Activated T-helper 2 cell treated with anti-CD3 and anti-CD28 coated beads, Interferon-gamma antibody, Interleukin-2, Interleukin-4, amounts not matched to agents 10 μg/mL and 5 μg/mL and 100 μg/mL, durations not matched to agents 14 hours and 24 hours and 36 hours (primary cell): ENCODE data around the gene SYPL2. TPM values are rescaled to one million over a fixed set of nuclear protein-coding genes. Genes with fewer than 3 reads are reported as not detected.
"Not testable (repeated sequence)": the region's sequence is repeated elsewhere in the genome, so short reads cannot be mapped to it uniquely, and the experiment has no call there.

Experiments
- DNase-seq: peaks from one replicate; pipeline ENCODE4 v3.0.0; 2021; ENCODE audit warnings: low spot score
- H3K27ac Mint-ChIP-seq: one replicate; pipeline ENCODE4 v1.8.0; 2021; ENCODE audit warnings: mixed read lengths
- H3K27me3 Mint-ChIP-seq: one replicate; pipeline ENCODE4 v1.8.0; 2021; ENCODE audit warnings: low read depth, mixed read lengths
- H3K36me3 Mint-ChIP-seq: one replicate; pipeline ENCODE4 v1.8.0; 2021; ENCODE audit warnings: low read depth, mixed read lengths
- H3K4me1 Mint-ChIP-seq: one replicate; pipeline ENCODE4 v1.8.0; 2021; ENCODE audit warnings: low read depth, mixed read lengths
- H3K4me3 Mint-ChIP-seq: one replicate; pipeline ENCODE4 v1.8.0; 2021; ENCODE audit warnings: low read depth, mild to moderate bottlenecking, moderate library complexity, mixed read lengths
- H3K9me3 Mint-ChIP-seq: one replicate; pipeline ENCODE4 v1.8.0; 2021; ENCODE audit warnings: mixed read lengths
- intact Hi-C: fragments of 100-400 bp; cut with micrococcal nuclease; formaldehyde crosslinking; loops from one replicate; pipeline ENCODE4 v1.15.1; 2023
- total RNA-seq: library from RNA; stranded (reverse); gene quantifications from 2 replicates; pipeline ENCODE4 v1.2.3, GENCODE V29; 2022

SYPL2 gene
- total RNA-seq, 1 donor from 2014 or later = not detected

- DNase-seq, intact Hi-C loops, H3K4me1 Mint-ChIP-seq, H3K9me3 Mint-ChIP-seq, H3K27ac Mint-ChIP-seq, H3K4me3 Mint-ChIP-seq, H3K36me3 Mint-ChIP-seq: not testable (repeated sequence)
- peaks cover 34% of the 10 kb centered on the region for H3K27me3 Mint-ChIP-seq
Measured at GRCh38 chr1:109445949-109446695, 20.2 kb upstream of the SYPL2 start.

GRCh38 chr1:109447524-109447923 is 18.8 kb upstream of the SYPL2 start:
- no peaks in the 10 kb centered on the region for H3K36me3 Mint-ChIP-seq
- intact Hi-C loops = no loop called here
- DNase-seq = no peak
- H3K27ac Mint-ChIP-seq = no peak overlapping the region
- peaks cover 38% of the 10 kb centered on the region for H3K27me3 Mint-ChIP-seq
- no peak overlapping the region for H3K4me3 Mint-ChIP-seq
- H3K4me1 Mint-ChIP-seq = no peaks in the 10 kb centered on the region
- no peaks in the 10 kb centered on the region for H3K9me3 Mint-ChIP-seq

GRCh38 chr1:109454497-109455133 is 11.7 kb upstream of the SYPL2 start:
- Mint-ChIP-seq H3K27ac (no peak overlapping the region), H3K27me3 (peaks cover 39% of the 10 kb centered on the region), H3K9me3 (peaks cover 21% of the 10 kb centered on the region), H3K4me1 (no peaks in the 10 kb centered on the region), H3K36me3 (peaks cover 2% of the 10 kb centered on the region), H3K4me3 (no peak overlapping the region)
- DNase-seq = no peak
- intact Hi-C loops = no loop called here

- Mint-ChIP-seq H3K36me3 (peaks cover 2% of the 10 kb centered on the region), H3K9me3 (peaks cover 21% of the 10 kb centered on the region), H3K4me1 (no peaks in the 10 kb centered on the region), H3K27ac (no peak overlapping the region), H3K4me3 (no peak overlapping the region), H3K27me3 (peaks cover 42% of the 10 kb centered on the region)
- intact Hi-C loops = no loop called here
- no peak for DNase-seq
Measured at GRCh38 chr1:109457819-109458218, 8.5 kb upstream of the SYPL2 start.

- intact Hi-C loops = no loop called here
- Mint-ChIP-seq H3K27ac (no peak overlapping the region), H3K36me3 (no peaks in the 10 kb centered on the region), H3K4me3 (peak overlapping the region; percentile 55), H3K4me1 (no peaks in the 10 kb centered on the region), H3K9me3 (no peaks in the 10 kb centered on the region), H3K27me3 (peaks cover 85% of the 10 kb centered on the region)
- no peak for DNase-seq
Measured at GRCh38 chr1:109466125-109466451, 258 bp upstream of the SYPL2 start.

- Mint-ChIP-seq H3K27ac (no peak overlapping the region), H3K27me3 (peaks cover 80% of the 10 kb centered on the region), H3K36me3 (no peaks in the 10 kb centered on the region), H3K9me3 (no peaks in the 10 kb centered on the region), H3K4me3 (no peak overlapping the region), H3K4me1 (no peaks in the 10 kb centered on the region)
- DNase-seq = no peak
- intact Hi-C loops = no loop called here
Measured at GRCh38 chr1:109467301-109467777, 993 bp downstream of the SYPL2 start.

GRCh38 chr1:109468061-109468460 is 1.7 kb downstream of the SYPL2 start:
- peaks cover 74% of the 10 kb centered on the region for H3K27me3 Mint-ChIP-seq
- no peak overlapping the region for H3K27ac Mint-ChIP-seq
- no peak overlapping the region for H3K4me3 Mint-ChIP-seq
- intact Hi-C loops = no loop called here
- H3K9me3 Mint-ChIP-seq = no peaks in the 10 kb centered on the region
- H3K4me1 Mint-ChIP-seq = no peaks in the 10 kb centered on the region
- no peak for DNase-seq
- no peaks in the 10 kb centered on the region for H3K36me3 Mint-ChIP-seq

GRCh38 chr1:109468903-109469302 is 2.6 kb downstream of the SYPL2 start:
- intact Hi-C loops = no loop called here
- no peaks in the 10 kb centered on the region for H3K36me3 Mint-ChIP-seq
- H3K9me3 Mint-ChIP-seq = no peaks in the 10 kb centered on the region
- H3K4me1 Mint-ChIP-seq = no peaks in the 10 kb centered on the region
- no peak for DNase-seq
- H3K27me3 Mint-ChIP-seq = peaks cover 67% of the 10 kb centered on the region
- H3K27ac Mint-ChIP-seq = no peak overlapping the region
- H3K4me3 Mint-ChIP-seq = no peak overlapping the region

GRCh38 chr1:109470245-109470644 is 3.9 kb downstream of the SYPL2 start:
- H3K4me3 Mint-ChIP-seq = no peak overlapping the region
- H3K27ac Mint-ChIP-seq = no peak overlapping the region
- H3K27me3 Mint-ChIP-seq = peaks cover 56% of the 10 kb centered on the region
- H3K36me3 Mint-ChIP-seq = no peaks in the 10 kb centered on the region
- DNase-seq = no peak
- no peaks in the 10 kb centered on the region for H3K4me1 Mint-ChIP-seq
- intact Hi-C loops = no loop called here
- no peaks in the 10 kb centered on the region for H3K9me3 Mint-ChIP-seq

- no peak overlapping the region for H3K27ac Mint-ChIP-seq
- H3K9me3 Mint-ChIP-seq = no peaks in the 10 kb centered on the region
- H3K36me3 Mint-ChIP-seq = no peaks in the 10 kb centered on the region
- no peaks in the 10 kb centered on the region for H3K4me1 Mint-ChIP-seq
- no peak overlapping the region for H3K4me3 Mint-ChIP-seq
- H3K27me3 Mint-ChIP-seq = peaks cover 44% of the 10 kb centered on the region
- intact Hi-C loops = no loop called here
- DNase-seq = no peak
Measured at GRCh38 chr1:109472779-109473178, 6.4 kb downstream of the SYPL2 start.

GRCh38 chr1:109473284-109474057 is 7.1 kb downstream of the SYPL2 start:
- DNase-seq, intact Hi-C loops, H3K4me3 Mint-ChIP-seq, H3K27ac Mint-ChIP-seq, H3K36me3 Mint-ChIP-seq, H3K9me3 Mint-ChIP-seq, H3K4me1 Mint-ChIP-seq: not testable (repeated sequence)
- H3K27me3 Mint-ChIP-seq = peaks cover 37% of the 10 kb centered on the region

- intact Hi-C loops = no loop called here
- no peaks in the 10 kb centered on the region for H3K4me1 Mint-ChIP-seq
- H3K27me3 Mint-ChIP-seq = peaks cover 35% of the 10 kb centered on the region
- no peak overlapping the region for H3K4me3 Mint-ChIP-seq
- H3K9me3 Mint-ChIP-seq = no peaks in the 10 kb centered on the region
- H3K27ac Mint-ChIP-seq = no peak overlapping the region
- DNase-seq = no peak
- no peaks in the 10 kb centered on the region for H3K36me3 Mint-ChIP-seq
Measured at GRCh38 chr1:109474697-109475096, 8.4 kb downstream of the SYPL2 start.

- H3K4me3 Mint-ChIP-seq = no peak overlapping the region
- H3K36me3 Mint-ChIP-seq = no peaks in the 10 kb centered on the region
- no peaks in the 10 kb centered on the region for H3K4me1 Mint-ChIP-seq
- no peaks in the 10 kb centered on the region for H3K9me3 Mint-ChIP-seq
- intact Hi-C loops = no loop called here
- no peak for DNase-seq
- H3K27me3 Mint-ChIP-seq = peaks cover 34% of the 10 kb centered on the region
- no peak overlapping the region for H3K27ac Mint-ChIP-seq
Measured at GRCh38 chr1:109475261-109475660, 8.9 kb downstream of the SYPL2 start.
